ENCODE data around the gene COL4A2. TPM values are rescaled to one million over a fixed set of nuclear protein-coding genes. Genes with fewer than 3 reads are reported as not detected.

The COL4A2 gene
- total RNA-seq, 6 experiments from 2014 or later, result 8.4 to 65.8 (median 42.5) TPM

- Histone ChIP-seq H3K4me1 (no peaks in the 10 kb centered on the region), H3K9me3 (no peaks in the 10 kb centered on the region), H3K27me3 (no peaks in the 10 kb centered on the region), H3K4me3 (no peak overlapping the region), H3K36me3 (no peaks in the 10 kb centered on the region), H3K27ac (no peak overlapping the region)
- whole genome bisulfite sequencing (ENCODE audit: insufficient coverage, low coverage, low lambda C conversion rate, missing lambda C conversion rate), result 60% methylated on average over 1 of the region's 9 CpGs
- ATAC-seq, result no peak
- intact Hi-C loops (cut with DNase I), result no loop called here
- no peak for TF ChIP-seq POLR2A (IDR thresholded peaks at IDR 0.05)
- TF ChIP-seq CTCF (IDR thresholded peaks at IDR 0.05), result no peak
- DNase-seq, result no peak
These were observed 72.3 kb downstream of the COL4A2 start for GRCh38 chr13:110379358-110379757.

GRCh38 chr13:110379905-110380341 lies 72.8 kb downstream of the COL4A2 start:
- WGBS (ENCODE audit: insufficient coverage, low coverage, low lambda C conversion rate, missing lambda C conversion rate), result 44% methylated on average over 4 of the region's 4 CpGs
- DNase-seq, result no peak
- Histone ChIP-seq H3K27me3 (no peaks in the 10 kb centered on the region), H3K36me3 (no peaks in the 10 kb centered on the region), H3K9me3 (no peaks in the 10 kb centered on the region), H3K4me1 (no peaks in the 10 kb centered on the region), H3K4me3 (no peak overlapping the region), H3K27ac (no peak overlapping the region)
- ATAC-seq, result no peak
- intact Hi-C loops (cut with DNase I), result no loop called here
- no peak for TF ChIP-seq POLR2A (IDR thresholded peaks at IDR 0.05)
- no peak for TF ChIP-seq CTCF (IDR thresholded peaks at IDR 0.05)

- Histone ChIP-seq H3K9me3 (no peaks in the 10 kb centered on the region), H3K4me1 (no peaks in the 10 kb centered on the region), H3K27ac (no peak overlapping the region), H3K4me3 (no peak overlapping the region), H3K36me3 (no peaks in the 10 kb centered on the region), H3K27me3 (no peaks in the 10 kb centered on the region)
- 50% methylated on average over 14 of the region's 14 CpGs for WGBS (ENCODE audit: insufficient coverage, low coverage, low lambda C conversion rate, missing lambda C conversion rate)
- ATAC-seq (no peak), DNase-seq (no peak)
- intact Hi-C loops (cut with DNase I), result no loop called here
- TF ChIP-seq CTCF (IDR thresholded peaks at IDR 0.05) (no peak), POLR2A (IDR thresholded peaks at IDR 0.05) (no peak)
These were observed 73.4 kb downstream of the COL4A2 start for GRCh38 chr13:110380359-110381028.

GRCh38 chr13:110381029-110381360 lies 73.9 kb downstream of the COL4A2 start:
- Histone ChIP-seq H3K4me3 (no peak overlapping the region), H3K36me3 (no peaks in the 10 kb centered on the region), H3K9me3 (no peaks in the 10 kb centered on the region), H3K27me3 (no peaks in the 10 kb centered on the region), H3K27ac (no peak overlapping the region), H3K4me1 (no peaks in the 10 kb centered on the region)
- intact Hi-C loops (cut with DNase I), result no loop called here
- ATAC-seq (no peak), DNase-seq (no peak)
- 80% methylated on average over 12 of the region's 12 CpGs for WGBS (ENCODE audit: insufficient coverage, low coverage, low lambda C conversion rate, missing lambda C conversion rate)
- TF ChIP-seq POLR2A (IDR thresholded peaks at IDR 0.05) (no peak), CTCF (IDR thresholded peaks at IDR 0.05) (no peak)

- no peaks in the 10 kb centered on the region for H3K36me3 ChIP-seq
- intact Hi-C loops (cut with DNase I), result no loop called here
- no peak for DNase-seq
- 58% methylated on average over 3 of the region's 3 CpGs for WGBS (ENCODE audit: insufficient coverage, low coverage, low lambda C conversion rate, missing lambda C conversion rate)
- H3K4me3 ChIP-seq, result no peak overlapping the region
- no peaks in the 10 kb centered on the region for H3K27me3 ChIP-seq
- H3K9me3 ChIP-seq, result no peaks in the 10 kb centered on the region
- TF ChIP-seq POLR2A (IDR thresholded peaks at IDR 0.05) (no peak), CTCF (IDR thresholded peaks at IDR 0.05) (no peak)
- no peak overlapping the region for H3K27ac ChIP-seq
- ATAC-seq, result no peak
- H3K4me1 ChIP-seq, result no peaks in the 10 kb centered on the region
These were observed 75.1 kb downstream of the COL4A2 start for GRCh38 chr13:110382229-110382628.

Measured in right lobe of liver (tissue), 6 donors.